ENCODE measurements around the gene NDUFA13. TPM values are rescaled to one million over a fixed set of nuclear protein-coding genes. Genes with fewer than 3 reads are reported as not detected.

Gene NDUFA13
- total RNA-seq, 1 experiment from 2014 or later = 203 TPM

DNA sequence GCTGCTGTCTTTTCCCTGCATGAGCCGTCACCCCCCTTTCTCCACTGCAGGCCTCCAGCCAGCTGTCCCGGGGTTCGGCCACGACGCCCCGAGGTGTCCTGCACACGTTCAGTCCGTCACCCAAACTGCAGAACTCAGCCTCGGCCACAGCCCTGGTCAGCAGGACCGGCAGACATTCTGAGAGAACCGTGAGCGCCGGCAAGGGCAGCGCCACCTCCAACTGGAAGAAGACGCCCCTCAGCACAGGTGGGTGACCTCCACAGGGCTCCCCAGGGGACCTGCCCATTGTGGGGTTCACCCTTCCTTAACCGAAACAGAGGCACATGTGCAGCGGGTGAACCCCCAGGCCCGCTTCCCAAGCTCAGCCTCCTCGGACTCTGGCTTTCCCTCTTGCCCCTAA is 13.7 kb upstream of the NDUFA13 start:
- H3K4me3 ChIP-seq = no peak overlapping the region
- no peak overlapping the region for H3K27ac ChIP-seq
- no peaks in the 10 kb centered on the region for H3K9me2 ChIP-seq (ENCODE audit: insufficient read depth)
- no TSS peak for BruUV-seq (replicated peaks)
- no peaks in the 10 kb centered on the region for H3K27me3 ChIP-seq (ENCODE audit: insufficient read depth, low read depth)
- CTCF ChIA-PET = no interaction called here
- peaks cover 8% of the 10 kb centered on the region; the same call in 1 of the 2 replicates for H4K20me1 ChIP-seq (ENCODE audit: insufficient read depth)
- H3K36me3 ChIP-seq (ENCODE audit: low read depth) = 0 out of 2 replicates have a peak, but pooled peaks cover 19% of the 10 kb centered on the region
- H3F3A ChIP-seq (ENCODE audit: insufficient read depth, low read depth) = peaks cover 26% of the 10 kb centered on the region; the same call in 1 of the 2 replicates
- no peaks in the 10 kb centered on the region for H3K4me1 ChIP-seq (replicated peaks; ENCODE audit: insufficient read depth)
- no peak overlapping the region for H2AFZ ChIP-seq
- POLR2A ChIA-PET (ENCODE audit: unreplicated experiment) = no interaction called here
- TF ChIP-seq EZH2 (IDR thresholded peaks at IDR 0.05; ENCODE audit: low read depth) = no peak
- no peaks in the 10 kb centered on the region for H3K9me3 ChIP-seq (ENCODE audit: insufficient read depth, low read depth)
- DNase-seq = no peak
- intact Hi-C loops (cut with micrococcal nuclease; ENCODE audit: unreplicated experiment) = no loop called here
- no peak overlapping the region for H3K4me2 ChIP-seq
- H3K79me2 ChIP-seq (ENCODE audit: low read depth) = no peaks in the 10 kb centered on the region

DNA sequence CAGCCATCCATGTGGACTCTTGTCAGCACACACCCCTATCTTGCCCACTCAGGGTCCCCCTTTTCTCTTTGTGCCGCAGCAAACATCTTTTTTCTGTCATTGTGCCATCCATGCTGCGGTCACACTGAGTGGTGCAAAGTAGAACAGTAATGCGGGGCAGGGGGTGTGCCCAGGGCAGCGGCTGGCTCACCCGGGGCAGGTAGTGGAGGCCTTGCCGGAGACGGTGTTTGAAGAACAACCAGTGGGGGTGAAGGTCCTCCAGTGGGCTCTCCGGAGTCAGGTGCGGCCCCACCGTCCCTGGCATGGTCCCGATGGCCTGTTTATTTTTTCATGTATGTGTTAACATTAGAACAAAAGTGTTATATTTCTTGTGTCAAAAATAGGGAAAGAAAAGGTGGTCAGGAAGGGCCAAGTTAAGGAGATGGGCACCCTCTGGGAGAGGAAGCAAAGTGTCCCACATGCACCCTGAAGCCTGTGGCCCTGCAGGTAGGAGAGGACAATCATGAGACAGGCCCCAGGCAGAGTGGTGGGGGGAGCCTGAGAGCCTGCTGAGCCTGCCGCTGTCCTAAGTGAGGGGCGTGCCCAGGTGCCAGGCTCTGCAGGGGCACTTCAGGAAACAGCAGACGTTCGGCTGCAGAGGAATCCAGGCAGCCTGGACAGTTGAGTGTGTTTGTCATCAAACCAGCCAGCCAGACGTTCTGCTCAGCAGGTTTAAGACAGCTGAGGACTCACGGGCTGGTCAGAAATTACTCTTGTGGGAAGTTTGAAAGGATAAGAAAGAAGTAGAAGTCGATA is 13.0 kb upstream of the NDUFA13 start:
- Histone ChIP-seq H3K27me3 (ENCODE audit: insufficient read depth, low read depth) (no peaks in the 10 kb centered on the region), H3K9me2 (ENCODE audit: insufficient read depth) (no peaks in the 10 kb centered on the region), H3K4me2 (no peak overlapping the region), H3K4me3 (no peak overlapping the region), H3K36me3 (ENCODE audit: low read depth) (0 out of 2 replicates have a peak, but pooled peaks cover 19% of the 10 kb centered on the region), H3K79me2 (ENCODE audit: low read depth) (no peaks in the 10 kb centered on the region), H3K4me1 (replicated peaks; ENCODE audit: insufficient read depth) (no peaks in the 10 kb centered on the region), H3K9me3 (ENCODE audit: insufficient read depth, low read depth) (no peaks in the 10 kb centered on the region), H2AFZ (no peak overlapping the region), H4K20me1 (ENCODE audit: insufficient read depth) (peaks cover 8% of the 10 kb centered on the region; the same call in 1 of the 2 replicates), H3F3A (ENCODE audit: insufficient read depth, low read depth) (peaks cover 26% of the 10 kb centered on the region; the same call in 1 of the 2 replicates), H3K27ac (no peak overlapping the region)
- BruUV-seq (replicated peaks) = no TSS peak
- ChIA-PET POLR2A (ENCODE audit: unreplicated experiment) (no interaction called here), CTCF (no interaction called here)
- intact Hi-C loops (cut with micrococcal nuclease; ENCODE audit: unreplicated experiment) = no loop called here
- no peak for DNase-seq
- TF ChIP-seq EZH2 (IDR thresholded peaks at IDR 0.05; ENCODE audit: low read depth) = no peak
- TF ChIP-seq, protein P1, sequence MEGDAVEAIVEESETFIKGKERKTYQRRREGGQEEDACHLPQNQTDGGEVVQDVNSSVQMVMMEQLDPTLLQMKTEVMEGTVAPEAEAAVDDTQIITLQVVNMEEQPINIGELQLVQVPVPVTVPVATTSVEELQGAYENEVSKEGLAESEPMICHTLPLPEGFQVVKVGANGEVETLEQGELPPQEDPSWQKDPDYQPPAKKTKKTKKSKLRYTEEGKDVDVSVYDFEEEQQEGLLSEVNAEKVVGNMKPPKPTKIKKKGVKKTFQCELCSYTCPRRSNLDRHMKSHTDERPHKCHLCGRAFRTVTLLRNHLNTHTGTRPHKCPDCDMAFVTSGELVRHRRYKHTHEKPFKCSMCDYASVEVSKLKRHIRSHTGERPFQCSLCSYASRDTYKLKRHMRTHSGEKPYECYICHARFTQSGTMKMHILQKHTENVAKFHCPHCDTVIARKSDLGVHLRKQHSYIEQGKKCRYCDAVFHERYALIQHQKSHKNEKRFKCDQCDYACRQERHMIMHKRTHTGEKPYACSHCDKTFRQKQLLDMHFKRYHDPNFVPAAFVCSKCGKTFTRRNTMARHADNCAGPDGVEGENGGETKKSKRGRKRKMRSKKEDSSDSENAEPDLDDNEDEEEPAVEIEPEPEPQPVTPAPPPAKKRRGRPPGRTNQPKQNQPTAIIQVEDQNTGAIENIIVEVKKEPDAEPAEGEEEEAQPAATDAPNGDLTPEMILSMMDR (conservative IDR thresholded peaks at IDR 0.05) = no peak

DNA sequence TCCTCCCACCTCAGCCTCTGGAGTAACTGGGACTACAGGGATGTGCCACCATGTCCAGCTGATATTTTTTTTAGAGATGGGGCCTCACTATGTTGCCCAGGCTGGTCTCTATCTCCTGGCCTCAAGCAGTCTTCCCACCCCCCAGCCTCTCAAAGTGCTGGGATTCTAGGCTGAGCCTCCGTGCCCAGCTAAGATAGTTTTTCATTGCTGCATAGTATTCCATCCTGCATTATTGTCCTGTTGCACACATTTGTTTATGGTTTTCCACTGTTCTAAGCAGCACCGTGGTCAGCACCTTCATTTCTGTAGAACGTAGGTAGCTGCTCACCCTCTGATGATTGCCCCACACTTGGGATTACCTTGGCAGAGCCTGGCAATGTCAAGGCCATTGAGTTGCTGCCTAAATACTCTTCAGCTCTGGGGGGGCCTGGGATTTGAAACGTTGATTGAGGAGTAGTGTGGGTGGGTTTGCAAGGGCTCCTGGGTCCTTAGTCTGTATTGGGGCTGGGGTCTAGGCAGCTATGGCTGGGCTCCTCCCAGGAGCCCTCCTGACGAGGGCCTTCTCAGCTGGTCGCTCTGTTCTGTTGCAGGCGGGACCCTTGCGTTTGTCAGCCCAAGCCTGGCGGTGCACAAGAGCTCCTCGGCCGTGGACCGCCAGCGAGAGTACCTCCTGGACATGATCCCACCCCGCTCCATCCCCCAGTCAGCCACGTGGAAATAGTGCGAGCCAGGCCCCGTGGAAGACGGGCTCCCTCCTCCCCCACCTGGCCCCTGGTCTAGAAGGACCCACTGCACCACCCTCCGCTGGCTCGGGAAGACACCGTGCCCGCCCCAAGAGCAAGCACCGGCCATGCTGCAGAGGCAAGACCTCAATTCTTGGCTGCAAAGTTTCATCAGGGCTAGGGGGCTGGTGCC is 11.0 kb upstream of the NDUFA13 start:
- H3K9me2 ChIP-seq (ENCODE audit: insufficient read depth) = no peaks in the 10 kb centered on the region
- no peak overlapping the region for H3K4me3 ChIP-seq
- H3F3A ChIP-seq (ENCODE audit: insufficient read depth, low read depth) = peaks cover 34% of the 10 kb centered on the region; the same call in 1 of the 2 replicates
- intact Hi-C loops (cut with micrococcal nuclease; ENCODE audit: unreplicated experiment) = no loop called here
- ChIA-PET CTCF (no interaction called here), POLR2A (ENCODE audit: unreplicated experiment) (no interaction called here)
- BruUV-seq (replicated peaks) = no TSS peak
- H3K4me2 ChIP-seq = no peak overlapping the region
- peaks cover 8% of the 10 kb centered on the region; the same call in 1 of the 2 replicates for H4K20me1 ChIP-seq (ENCODE audit: insufficient read depth)
- TF ChIP-seq, protein P1 (conservative IDR thresholded peaks at IDR 0.05) = no peak
- no peak for TF ChIP-seq EZH2 (IDR thresholded peaks at IDR 0.05; ENCODE audit: low read depth)
- no peak overlapping the region for H3K27ac ChIP-seq
- no peaks in the 10 kb centered on the region for H3K9me3 ChIP-seq (ENCODE audit: insufficient read depth, low read depth)
- no peaks in the 10 kb centered on the region for H3K4me1 ChIP-seq (replicated peaks; ENCODE audit: insufficient read depth)
- H2AFZ ChIP-seq = no peak overlapping the region
- 0 out of 2 replicates have a peak, but pooled peaks cover 19% of the 10 kb centered on the region for H3K36me3 ChIP-seq (ENCODE audit: low read depth)
- H3K79me2 ChIP-seq (ENCODE audit: low read depth) = no peaks in the 10 kb centered on the region
- no peak for DNase-seq
- H3K27me3 ChIP-seq (ENCODE audit: insufficient read depth, low read depth) = no peaks in the 10 kb centered on the region
